Liver (tissue), 3 donors: ENCODE results near the gene ARL5A.

ENCODE experiments used
- EGR1 ChIP-seq, 2 donors: IDR thresholded peaks; 2 replicates each; pipeline ENCODE4 v1.6.1; 2016 to 2018; ENCODE audit warnings: antibody characterized with exemption in 2 of 2, low read depth in 2 of 2
- HNF4A ChIP-seq, 2 donors: conservative IDR thresholded peaks; 2 replicates each; pipeline ENCODE4 v1.6.1; 2016; ENCODE audit warnings: antibody characterized with exemption in 2 of 2, mild to moderate bottlenecking in 2 of 2
- JUND ChIP-seq, 2 donors: IDR thresholded peaks; 2 replicates each; pipeline ENCODE4 v1.6.1; 2016; ENCODE audit warnings: antibody characterized with exemption in 2 of 2
- RAD21 ChIP-seq, 2 donors: IDR thresholded peaks; 2 replicates each; pipeline ENCODE4 v1.6.1; 2016; ENCODE audit warnings: antibody characterized with exemption in 2 of 2, mild to moderate bottlenecking in 2 of 2
- TF ChIP-seq, protein P1 (sequence below): fragments of 150-350 bp; IDR thresholded peaks from 2 replicates; pipeline ENCODE4 v1.5.1; 2017; ENCODE audit warnings: improper control_type of control experiment, low read depth, low read length; ENCODE audit not compliant: missing input control
- TF ChIP-seq, protein P2 (sequence below): IDR thresholded peaks from 2 replicates; pipeline ENCODE4 v1.6.1; 2016; ENCODE audit warnings: antibody characterized with exemption, mild to moderate bottlenecking
- TF ChIP-seq, protein P3 (sequence below): IDR thresholded peaks from 2 replicates; pipeline ENCODE4 v1.6.1; 2016; ENCODE audit warnings: antibody characterized with exemption
- donor health status: healthy.
- donor health status: healthy.

DNA sequence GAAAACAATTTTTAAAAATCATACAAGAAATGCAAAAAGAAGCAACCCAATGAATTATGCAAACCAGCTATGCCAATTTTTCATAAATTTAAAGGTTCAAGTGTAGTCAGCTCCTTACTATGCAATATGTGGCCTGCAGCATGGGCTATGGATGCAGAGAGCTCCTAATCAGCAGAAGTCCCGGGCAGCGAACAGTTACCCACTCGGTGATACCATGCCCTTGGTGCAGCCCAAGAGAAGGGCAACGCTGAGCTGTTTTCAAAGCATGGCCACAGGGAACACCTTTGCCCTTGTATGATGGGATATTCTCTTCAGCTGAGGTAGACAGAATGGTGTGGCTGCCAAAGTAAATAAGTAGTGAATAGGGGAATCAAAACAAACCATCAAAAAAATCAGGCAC lies 17.3 kb upstream of the ARL5A start:
- no peak for TF ChIP-seq RAD21 (IDR thresholded peaks at IDR 0.05)
- TF ChIP-seq, protein P1, sequence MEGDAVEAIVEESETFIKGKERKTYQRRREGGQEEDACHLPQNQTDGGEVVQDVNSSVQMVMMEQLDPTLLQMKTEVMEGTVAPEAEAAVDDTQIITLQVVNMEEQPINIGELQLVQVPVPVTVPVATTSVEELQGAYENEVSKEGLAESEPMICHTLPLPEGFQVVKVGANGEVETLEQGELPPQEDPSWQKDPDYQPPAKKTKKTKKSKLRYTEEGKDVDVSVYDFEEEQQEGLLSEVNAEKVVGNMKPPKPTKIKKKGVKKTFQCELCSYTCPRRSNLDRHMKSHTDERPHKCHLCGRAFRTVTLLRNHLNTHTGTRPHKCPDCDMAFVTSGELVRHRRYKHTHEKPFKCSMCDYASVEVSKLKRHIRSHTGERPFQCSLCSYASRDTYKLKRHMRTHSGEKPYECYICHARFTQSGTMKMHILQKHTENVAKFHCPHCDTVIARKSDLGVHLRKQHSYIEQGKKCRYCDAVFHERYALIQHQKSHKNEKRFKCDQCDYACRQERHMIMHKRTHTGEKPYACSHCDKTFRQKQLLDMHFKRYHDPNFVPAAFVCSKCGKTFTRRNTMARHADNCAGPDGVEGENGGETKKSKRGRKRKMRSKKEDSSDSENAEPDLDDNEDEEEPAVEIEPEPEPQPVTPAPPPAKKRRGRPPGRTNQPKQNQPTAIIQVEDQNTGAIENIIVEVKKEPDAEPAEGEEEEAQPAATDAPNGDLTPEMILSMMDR = no peak
- no peak for TF ChIP-seq EGR1 (IDR thresholded peaks at IDR 0.05; ENCODE audit: low read depth in 2 of 2)
- TF ChIP-seq, protein P2, sequence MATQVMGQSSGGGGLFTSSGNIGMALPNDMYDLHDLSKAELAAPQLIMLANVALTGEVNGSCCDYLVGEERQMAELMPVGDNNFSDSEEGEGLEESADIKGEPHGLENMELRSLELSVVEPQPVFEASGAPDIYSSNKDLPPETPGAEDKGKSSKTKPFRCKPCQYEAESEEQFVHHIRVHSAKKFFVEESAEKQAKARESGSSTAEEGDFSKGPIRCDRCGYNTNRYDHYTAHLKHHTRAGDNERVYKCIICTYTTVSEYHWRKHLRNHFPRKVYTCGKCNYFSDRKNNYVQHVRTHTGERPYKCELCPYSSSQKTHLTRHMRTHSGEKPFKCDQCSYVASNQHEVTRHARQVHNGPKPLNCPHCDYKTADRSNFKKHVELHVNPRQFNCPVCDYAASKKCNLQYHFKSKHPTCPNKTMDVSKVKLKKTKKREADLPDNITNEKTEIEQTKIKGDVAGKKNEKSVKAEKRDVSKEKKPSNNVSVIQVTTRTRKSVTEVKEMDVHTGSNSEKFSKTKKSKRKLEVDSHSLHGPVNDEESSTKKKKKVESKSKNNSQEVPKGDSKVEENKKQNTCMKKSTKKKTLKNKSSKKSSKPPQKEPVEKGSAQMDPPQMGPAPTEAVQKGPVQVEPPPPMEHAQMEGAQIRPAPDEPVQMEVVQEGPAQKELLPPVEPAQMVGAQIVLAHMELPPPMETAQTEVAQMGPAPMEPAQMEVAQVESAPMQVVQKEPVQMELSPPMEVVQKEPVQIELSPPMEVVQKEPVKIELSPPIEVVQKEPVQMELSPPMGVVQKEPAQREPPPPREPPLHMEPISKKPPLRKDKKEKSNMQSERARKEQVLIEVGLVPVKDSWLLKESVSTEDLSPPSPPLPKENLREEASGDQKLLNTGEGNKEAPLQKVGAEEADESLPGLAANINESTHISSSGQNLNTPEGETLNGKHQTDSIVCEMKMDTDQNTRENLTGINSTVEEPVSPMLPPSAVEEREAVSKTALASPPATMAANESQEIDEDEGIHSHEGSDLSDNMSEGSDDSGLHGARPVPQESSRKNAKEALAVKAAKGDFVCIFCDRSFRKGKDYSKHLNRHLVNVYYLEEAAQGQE = no peak
- TF ChIP-seq, protein P3, sequence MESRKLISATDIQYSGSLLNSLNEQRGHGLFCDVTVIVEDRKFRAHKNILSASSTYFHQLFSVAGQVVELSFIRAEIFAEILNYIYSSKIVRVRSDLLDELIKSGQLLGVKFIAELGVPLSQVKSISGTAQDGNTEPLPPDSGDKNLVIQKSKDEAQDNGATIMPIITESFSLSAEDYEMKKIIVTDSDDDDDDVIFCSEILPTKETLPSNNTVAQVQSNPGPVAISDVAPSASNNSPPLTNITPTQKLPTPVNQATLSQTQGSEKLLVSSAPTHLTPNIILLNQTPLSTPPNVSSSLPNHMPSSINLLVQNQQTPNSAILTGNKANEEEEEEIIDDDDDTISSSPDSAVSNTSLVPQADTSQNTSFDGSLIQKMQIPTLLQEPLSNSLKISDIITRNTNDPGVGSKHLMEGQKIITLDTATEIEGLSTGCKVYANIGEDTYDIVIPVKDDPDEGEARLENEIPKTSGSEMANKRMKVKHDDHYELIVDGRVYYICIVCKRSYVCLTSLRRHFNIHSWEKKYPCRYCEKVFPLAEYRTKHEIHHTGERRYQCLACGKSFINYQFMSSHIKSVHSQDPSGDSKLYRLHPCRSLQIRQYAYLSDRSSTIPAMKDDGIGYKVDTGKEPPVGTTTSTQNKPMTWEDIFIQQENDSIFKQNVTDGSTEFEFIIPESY = no peak
- no peak for TF ChIP-seq JUND (IDR thresholded peaks at IDR 0.05)
- no peak for TF ChIP-seq HNF4A (conservative IDR thresholded peaks at IDR 0.05)
